ENCODE data around the gene MALRD1.

The MALRD1 gene

DNA sequence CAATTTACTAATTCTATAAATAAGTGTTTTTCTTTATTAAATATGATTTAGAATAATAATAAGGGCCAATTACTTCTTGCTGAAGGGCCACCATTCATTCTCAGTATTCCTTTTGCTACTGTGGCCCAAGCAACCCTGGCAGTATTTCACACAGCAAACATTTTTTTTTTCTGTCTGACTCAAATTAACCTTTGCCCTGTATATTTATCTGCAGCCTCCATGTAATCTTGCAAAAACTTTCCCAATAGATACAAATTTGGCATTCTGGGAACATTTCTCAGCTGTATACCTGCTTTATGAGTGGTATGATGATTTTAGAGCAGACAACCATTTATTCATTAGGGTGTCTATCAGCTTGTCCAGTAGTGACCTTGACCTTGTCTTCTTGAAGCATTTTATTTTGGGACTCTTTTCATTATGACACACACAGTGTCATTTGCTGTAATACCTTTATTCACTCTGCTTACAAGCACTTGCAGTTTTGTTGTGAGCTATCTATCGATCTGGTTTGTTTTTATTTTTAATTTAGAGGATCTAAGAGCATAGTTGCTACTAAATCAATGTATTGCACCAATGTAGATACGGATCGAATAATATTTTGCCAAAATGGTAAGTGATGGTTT lies 607.9 kb downstream of the MALRD1 start:
- no peaks in the 10 kb centered on the region for H3K36me3 Mint-ChIP-seq (ENCODE audit: insufficient read depth)
- peaks cover 7 to 11% of the 10 kb centered on the region in 2 donors for H3K9me3 Mint-ChIP-seq
- H3K4me1 Mint-ChIP-seq (ENCODE audit: low read depth in 2 of 2) = no peaks in the 10 kb centered on the region
- DNase-seq (no peak), ATAC-seq (replicated peaks) (no peak)
- no peak overlapping the region for H3K27ac Mint-ChIP-seq
- no peaks in the 10 kb centered on the region for H3K27me3 Mint-ChIP-seq
- no peak overlapping the region for H3K4me3 Mint-ChIP-seq

DNA sequence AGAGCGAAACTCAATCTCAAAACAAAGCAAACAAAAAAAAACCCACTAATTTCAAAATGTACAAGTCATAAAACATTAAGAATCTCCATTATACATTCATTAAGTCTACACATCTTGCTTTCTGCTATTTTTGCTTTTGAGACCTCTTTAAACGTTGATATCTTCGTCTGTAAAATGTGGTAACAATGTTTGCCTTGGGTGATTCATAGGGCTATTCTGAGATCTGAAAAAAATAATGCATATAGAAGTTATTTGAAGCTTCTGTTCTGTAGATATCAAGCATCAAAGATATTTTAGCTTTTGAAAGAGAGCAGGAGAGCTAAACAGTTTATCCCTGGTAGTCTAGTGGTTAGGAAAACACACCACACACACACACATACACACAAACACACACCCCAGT lies 609.5 kb downstream of the MALRD1 start:
- no peak for DNase-seq
- Mint-ChIP-seq H3K36me3 (ENCODE audit: insufficient read depth) (no peaks in the 10 kb centered on the region), H3K4me3 (no peak overlapping the region), H3K27me3 (no peaks in the 10 kb centered on the region), H3K9me3 (peaks cover 0 to 4% of the 10 kb centered on the region in 2 donors), H3K27ac (no peak overlapping the region), H3K4me1 (ENCODE audit: low read depth in 2 of 2) (no peaks in the 10 kb centered on the region)
- no peak for ATAC-seq (replicated peaks)

DNA sequence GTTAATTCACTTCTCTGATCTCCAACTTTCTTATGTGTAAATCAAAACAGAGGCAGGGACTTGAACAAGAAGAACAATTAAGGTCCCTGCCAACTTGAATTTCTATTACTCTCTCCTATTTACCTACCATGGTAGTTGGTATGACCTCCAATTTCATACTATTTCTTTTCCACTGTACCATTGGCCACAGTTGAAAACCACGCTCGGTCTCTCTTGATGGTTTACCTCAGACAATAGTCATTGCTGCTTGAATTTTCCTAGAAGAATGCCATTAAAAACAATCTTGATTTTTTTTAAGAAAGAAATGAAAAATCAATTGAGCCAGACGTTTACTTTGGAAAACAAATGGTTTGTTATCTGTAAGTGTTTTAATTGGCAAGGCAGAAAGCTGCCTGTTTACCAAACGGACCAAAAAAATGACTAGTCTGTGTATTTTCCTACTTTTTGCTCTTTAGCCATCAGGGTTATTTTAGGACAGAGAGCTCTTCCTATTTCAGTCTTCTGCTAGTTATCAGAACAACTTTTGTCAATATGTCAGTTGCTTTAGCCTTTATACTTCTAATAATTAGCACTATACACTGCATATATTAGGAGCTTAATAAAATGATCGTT lies 610.1 kb downstream of the MALRD1 start:
- Mint-ChIP-seq H3K4me1 (ENCODE audit: low read depth in 2 of 2) (no peaks in the 10 kb centered on the region), H3K27ac (no peak overlapping the region), H3K27me3 (no peaks in the 10 kb centered on the region), H3K4me3 (no peak overlapping the region), H3K9me3 (peaks cover 0 to 4% of the 10 kb centered on the region in 2 donors), H3K36me3 (ENCODE audit: insufficient read depth) (no peaks in the 10 kb centered on the region)
- no peak for DNase-seq
- no peak for ATAC-seq (replicated peaks)

DNA sequence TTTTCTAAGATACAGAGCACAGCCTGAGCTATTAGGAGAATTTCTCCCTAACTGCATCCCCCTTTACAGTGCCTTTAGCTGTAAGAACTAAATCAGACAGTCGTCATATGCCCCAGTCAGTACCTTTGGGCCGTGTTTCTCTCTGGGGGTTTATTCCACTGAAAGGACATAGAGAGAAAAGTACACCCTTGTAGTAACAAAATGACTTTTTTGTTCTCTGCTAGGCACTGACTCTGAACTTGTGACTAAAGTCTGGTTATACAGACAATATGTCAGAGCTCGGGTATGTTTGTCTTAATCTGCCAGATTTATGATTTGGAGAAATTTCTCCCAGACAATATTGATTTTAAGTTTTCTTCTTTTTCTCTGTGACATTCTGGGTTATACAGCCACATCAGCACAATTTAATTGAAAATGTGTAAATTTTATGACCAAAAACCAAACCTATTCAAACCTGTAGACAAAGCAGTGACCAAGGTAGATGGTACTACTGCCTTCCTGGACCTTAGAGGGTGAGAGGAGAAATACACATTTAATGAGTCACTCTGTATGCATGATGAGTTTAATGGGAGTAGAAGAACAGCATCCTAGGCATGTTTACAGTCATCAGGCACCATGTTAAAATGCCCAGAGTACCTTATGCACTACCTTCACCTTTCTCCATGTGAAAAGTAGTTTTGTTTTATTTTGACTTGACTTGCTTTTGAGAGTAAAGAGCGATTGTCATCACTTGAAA lies 611.5 kb downstream of the MALRD1 start:
- DNase-seq (no peak), ATAC-seq (replicated peaks) (no peak)
- Mint-ChIP-seq H3K9me3 (peaks cover 3 to 5% of the 10 kb centered on the region in 2 donors), H3K4me3 (no peak overlapping the region), H3K36me3 (ENCODE audit: insufficient read depth) (no peaks in the 10 kb centered on the region), H3K27ac (no peak overlapping the region), H3K4me1 (ENCODE audit: low read depth in 2 of 2) (no peaks in the 10 kb centered on the region), H3K27me3 (no peaks in the 10 kb centered on the region)

DNA sequence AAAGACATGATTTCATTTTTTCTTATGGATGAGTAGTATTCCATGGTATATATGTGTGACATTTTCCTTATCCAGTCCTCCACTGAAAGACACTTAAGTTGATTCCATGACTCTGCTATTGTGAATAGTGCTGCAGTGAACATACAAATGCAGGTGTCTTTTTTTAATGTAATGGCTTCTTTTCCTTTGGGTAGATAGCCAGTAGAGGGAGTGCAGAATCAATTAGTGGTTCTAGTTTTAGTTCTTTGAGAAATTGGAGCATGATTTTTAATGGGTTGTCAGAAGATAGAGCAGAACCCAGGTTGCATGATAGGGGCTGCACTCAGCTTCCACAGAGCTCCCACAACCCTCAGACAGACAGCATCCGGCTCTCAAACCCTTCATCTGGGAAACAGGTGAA lies 614.7 kb downstream of the MALRD1 start:
- Mint-ChIP-seq H3K36me3 (ENCODE audit: insufficient read depth) (no peaks in the 10 kb centered on the region), H3K27ac (no peak overlapping the region), H3K9me3 (peaks cover 6 to 13% of the 10 kb centered on the region in 2 donors), H3K4me1 (ENCODE audit: low read depth in 2 of 2) (no peaks in the 10 kb centered on the region), H3K27me3 (no peaks in the 10 kb centered on the region), H3K4me3 (no peak overlapping the region)
- DNase-seq = no peak
- ATAC-seq (replicated peaks) = no peak

DNA sequence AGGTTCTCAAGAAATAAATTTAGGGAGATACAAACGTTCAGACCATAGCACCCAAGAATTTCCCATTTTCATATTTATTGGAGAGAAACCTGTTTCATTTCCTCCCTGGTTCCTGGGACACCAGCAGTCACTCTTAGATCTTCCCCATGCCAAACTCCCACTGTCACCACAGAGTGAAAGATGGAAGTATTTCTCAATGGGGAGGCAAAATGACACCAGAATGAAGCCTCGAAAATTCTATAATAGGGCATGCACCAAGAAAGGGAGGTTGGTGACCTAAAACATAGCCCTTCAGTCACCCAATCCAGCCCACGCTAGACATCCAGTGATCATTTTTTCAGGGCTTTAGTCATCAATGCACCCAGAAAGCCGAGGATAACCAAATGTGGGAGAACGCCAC lies 619.5 kb downstream of the MALRD1 start:
- ATAC-seq (replicated peaks) (no peak), DNase-seq (no peak)
- Mint-ChIP-seq H3K9me3 (peaks cover 8 to 20% of the 10 kb centered on the region in 2 donors), H3K4me3 (no peak overlapping the region), H3K27ac (no peak overlapping the region), H3K36me3 (ENCODE audit: insufficient read depth) (no peaks in the 10 kb centered on the region), H3K4me1 (ENCODE audit: low read depth in 2 of 2) (no peaks in the 10 kb centered on the region), H3K27me3 (no peaks in the 10 kb centered on the region)

DNA sequence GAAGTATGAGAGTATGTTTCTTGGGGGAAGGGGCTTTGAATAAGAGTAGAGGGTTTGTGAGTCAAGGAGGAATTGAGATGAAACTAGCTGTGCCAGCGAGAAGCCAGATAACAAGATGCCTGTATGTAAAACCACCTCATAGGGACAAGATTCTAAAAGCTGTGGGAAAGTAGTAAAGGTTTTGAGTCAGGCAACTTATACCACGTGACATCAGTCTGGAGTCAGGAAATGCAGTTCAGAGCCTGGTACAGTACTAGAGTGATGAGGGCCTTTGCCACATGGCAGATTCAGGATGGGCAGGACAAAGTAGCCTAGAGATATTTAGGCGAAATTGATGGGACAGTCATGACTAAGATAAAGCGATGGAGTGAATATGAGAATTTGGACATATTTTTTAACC lies 627.5 kb downstream of the MALRD1 start:
- no peaks in the 10 kb centered on the region for H3K36me3 Mint-ChIP-seq (ENCODE audit: insufficient read depth)
- ATAC-seq (replicated peaks) = no peak
- H3K27ac Mint-ChIP-seq = no peak overlapping the region
- peaks cover 10 to 42% of the 10 kb centered on the region in 2 donors for H3K9me3 Mint-ChIP-seq
- no peaks in the 10 kb centered on the region for H3K4me1 Mint-ChIP-seq (ENCODE audit: low read depth in 2 of 2)
- no peak for DNase-seq
- H3K27me3 Mint-ChIP-seq = no peaks in the 10 kb centered on the region
- H3K4me3 Mint-ChIP-seq = no peak overlapping the region

DNA sequence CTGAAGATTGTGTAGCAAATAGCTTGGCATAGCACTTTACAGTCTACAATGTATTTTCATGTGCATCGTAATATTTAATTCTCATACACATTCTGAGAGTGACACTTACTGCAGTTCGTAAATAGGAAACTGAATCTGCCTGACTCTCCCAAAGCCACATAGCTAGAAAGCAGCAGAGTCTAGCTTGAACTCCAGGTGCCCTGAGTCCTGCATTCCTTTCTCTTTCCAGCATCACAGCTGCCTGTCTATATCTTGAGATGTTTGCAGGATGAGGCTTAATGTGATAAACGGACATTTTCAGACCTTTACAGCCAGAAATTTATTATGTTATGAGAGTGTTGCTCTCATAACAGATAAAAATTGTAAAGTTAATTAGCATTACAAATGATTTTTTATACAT lies 634.8 kb downstream of the MALRD1 start:
- DNase-seq (no peak), ATAC-seq (replicated peaks) (no peak)
- Mint-ChIP-seq H3K36me3 (ENCODE audit: insufficient read depth) (peaks cover 2% of the 10 kb centered on the region), H3K27ac (no peak overlapping the region), H3K4me3 (no peak overlapping the region), H3K9me3 (peaks cover 11 to 13% of the 10 kb centered on the region in 2 donors), H3K27me3 (no peaks in the 10 kb centered on the region), H3K4me1 (ENCODE audit: low read depth in 2 of 2) (no peaks in the 10 kb centered on the region)

DNA sequence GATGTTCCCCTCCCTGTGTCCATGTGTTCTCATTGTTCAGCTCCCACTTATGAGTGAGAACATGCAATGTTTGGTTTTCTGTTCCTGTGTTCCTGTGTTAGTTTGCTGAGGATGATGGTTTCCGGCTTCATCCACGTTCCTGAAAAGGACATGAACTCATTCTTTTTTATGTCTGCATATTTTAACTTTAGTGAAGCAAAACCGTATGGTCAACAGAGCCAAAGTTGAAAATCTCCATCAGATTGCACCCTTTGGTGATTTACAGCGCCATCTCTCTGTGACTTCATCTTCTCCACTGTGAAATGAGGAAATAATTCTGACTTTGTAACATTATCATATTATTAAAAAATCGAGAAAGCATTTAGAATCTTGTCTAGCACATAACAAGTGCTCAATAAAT lies 635.4 kb downstream of the MALRD1 start:
- DNase-seq = no peak
- Mint-ChIP-seq H3K36me3 (ENCODE audit: insufficient read depth) (peaks cover 2% of the 10 kb centered on the region), H3K27me3 (no peaks in the 10 kb centered on the region), H3K4me3 (no peak overlapping the region), H3K27ac (no peak overlapping the region), H3K9me3 (peaks cover 10 to 11% of the 10 kb centered on the region in 2 donors), H3K4me1 (ENCODE audit: low read depth in 2 of 2) (no peaks in the 10 kb centered on the region)
- no peak for ATAC-seq (replicated peaks)

DNA sequence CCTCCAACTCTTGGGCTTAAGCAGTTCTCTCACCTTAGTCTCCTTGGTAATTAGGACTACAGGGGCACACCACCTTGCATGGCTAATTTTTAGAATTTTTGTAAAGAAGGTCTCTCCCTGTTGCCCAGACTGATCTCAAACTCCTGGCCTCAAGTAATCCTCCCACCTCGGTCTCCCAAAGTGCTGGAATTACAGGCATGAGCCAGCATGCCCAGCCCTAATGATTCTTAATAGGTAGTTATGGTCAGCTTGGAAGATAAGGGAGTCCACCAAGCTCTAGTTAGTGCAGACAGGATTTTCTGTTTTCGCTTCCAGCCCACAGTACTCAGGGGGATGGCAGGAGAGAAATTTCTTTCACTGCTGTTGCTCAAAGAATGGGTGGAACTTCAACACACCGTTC lies 639.7 kb downstream of the MALRD1 start:
- Mint-ChIP-seq H3K36me3 (ENCODE audit: insufficient read depth) (no peaks in the 10 kb centered on the region), H3K4me1 (ENCODE audit: low read depth in 2 of 2) (no peaks in the 10 kb centered on the region), H3K27ac (no peak overlapping the region), H3K9me3 (peaks cover 0 to 8% of the 10 kb centered on the region in 2 donors), H3K4me3 (no peak overlapping the region), H3K27me3 (no peaks in the 10 kb centered on the region)
- DNase-seq = no peak
- no peak for ATAC-seq (replicated peaks)

DNA sequence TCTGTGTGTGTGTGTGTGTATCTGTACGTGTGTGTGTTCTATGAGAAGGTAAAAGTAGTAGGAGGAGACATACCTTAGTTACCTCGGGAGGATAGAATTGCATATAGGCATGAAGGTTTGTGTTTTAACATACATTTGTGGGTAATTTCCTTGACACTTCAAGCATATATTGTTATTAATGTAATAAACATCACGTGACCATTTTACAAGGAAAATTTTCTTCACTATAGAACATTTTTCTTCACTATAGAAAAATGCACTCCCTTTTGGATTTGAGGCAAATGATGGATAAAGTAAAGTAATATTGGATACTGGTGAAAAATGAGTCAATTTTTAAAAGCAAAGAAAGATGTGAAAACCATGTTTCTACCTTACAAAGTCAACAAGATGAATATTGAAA lies 640.6 kb downstream of the MALRD1 start:
- ATAC-seq (replicated peaks) = no peak
- no peak for DNase-seq
- H3K27me3 Mint-ChIP-seq = no peaks in the 10 kb centered on the region
- H3K9me3 Mint-ChIP-seq = peaks cover 0 to 8% of the 10 kb centered on the region in 2 donors
- H3K36me3 Mint-ChIP-seq (ENCODE audit: insufficient read depth) = no peaks in the 10 kb centered on the region
- H3K4me3 Mint-ChIP-seq = no peak overlapping the region
- no peak overlapping the region for H3K27ac Mint-ChIP-seq
- H3K4me1 Mint-ChIP-seq (ENCODE audit: low read depth in 2 of 2) = no peaks in the 10 kb centered on the region

DNA sequence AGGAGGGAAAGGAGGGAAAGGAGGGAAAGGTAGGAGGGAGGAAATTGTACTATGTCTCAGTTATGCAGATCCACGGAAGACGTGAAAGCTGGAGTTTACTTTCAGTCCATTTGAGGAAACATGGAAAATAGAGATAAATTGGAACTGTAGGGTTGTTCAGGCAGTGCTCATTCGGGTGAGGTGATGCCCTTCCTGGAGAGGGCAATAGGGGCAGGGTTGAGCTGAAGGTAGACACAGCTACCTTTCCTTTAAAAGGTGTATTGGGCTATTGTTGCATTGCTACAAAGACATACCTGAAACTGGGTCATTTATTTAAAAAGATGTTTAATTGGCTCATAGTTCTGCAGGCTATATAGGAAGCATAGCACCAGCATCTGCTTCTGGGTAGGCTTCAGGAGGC lies 650.7 kb downstream of the MALRD1 start:
- Mint-ChIP-seq H3K4me3 (no peak overlapping the region), H3K27me3 (no peaks in the 10 kb centered on the region), H3K36me3 (ENCODE audit: insufficient read depth) (no peaks in the 10 kb centered on the region), H3K4me1 (ENCODE audit: low read depth in 2 of 2) (no peaks in the 10 kb centered on the region), H3K27ac (no peak overlapping the region), H3K9me3 (peaks cover 11% of the 10 kb centered on the region in 2 donors)
- DNase-seq (no peak), ATAC-seq (replicated peaks) (no peak)

DNA sequence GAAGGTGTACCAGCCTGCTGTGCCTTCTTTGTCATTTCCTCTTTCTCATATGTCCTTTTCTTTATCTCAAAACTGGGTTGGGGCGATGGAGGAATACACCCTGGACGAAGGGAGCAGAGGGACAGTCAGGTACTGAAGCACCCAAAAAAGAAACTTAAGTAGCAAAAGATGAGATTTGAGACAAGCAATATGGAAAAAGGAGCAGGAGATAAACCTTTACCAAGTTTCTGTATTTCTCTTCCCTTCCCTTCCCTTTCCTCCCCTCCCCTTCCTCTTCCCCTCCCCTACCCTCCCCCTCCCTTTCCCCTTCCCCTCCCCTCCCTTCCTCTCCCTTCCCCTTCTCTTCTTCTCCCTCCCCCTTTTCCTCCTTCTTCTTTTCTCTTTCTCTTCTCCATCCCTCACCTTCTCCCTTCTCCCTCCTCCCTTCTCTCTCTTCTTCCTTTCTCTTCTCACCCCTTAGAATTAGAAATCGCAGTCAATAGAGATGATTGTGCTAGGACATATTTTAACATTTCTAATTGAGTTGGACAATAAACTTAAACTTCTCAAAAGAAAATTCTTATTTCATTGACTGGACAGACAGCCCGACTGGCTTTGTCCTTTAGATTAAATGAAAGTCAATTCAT lies 652.9 kb downstream of the MALRD1 start:
- Mint-ChIP-seq H3K27ac (no peak overlapping the region), H3K9me3 (peaks cover 11 to 12% of the 10 kb centered on the region in 2 donors), H3K36me3 (ENCODE audit: insufficient read depth) (no peaks in the 10 kb centered on the region), H3K4me3 (no peak overlapping the region), H3K27me3 (no peaks in the 10 kb centered on the region), H3K4me1 (ENCODE audit: low read depth in 2 of 2) (no peaks in the 10 kb centered on the region)
- no peak for ATAC-seq (replicated peaks)
- no peak for DNase-seq

DNA sequence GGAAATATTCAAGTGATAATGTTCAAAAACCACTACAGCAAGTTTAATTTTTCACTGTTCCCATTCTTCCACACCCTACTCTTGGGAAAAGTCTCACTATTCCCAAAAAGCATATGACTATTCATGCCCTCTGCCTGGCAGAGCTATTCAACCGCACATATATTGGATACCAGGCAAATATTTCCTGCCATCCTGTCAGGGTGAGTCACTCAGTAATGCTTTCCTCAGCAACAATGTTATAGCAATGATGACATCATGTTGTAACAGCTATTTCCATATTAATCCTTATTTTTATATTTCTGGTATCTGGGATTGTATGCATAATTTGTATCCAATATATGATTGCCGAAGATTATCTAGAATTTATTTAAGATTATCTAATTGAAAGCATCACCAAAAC lies 653.6 kb downstream of the MALRD1 start:
- H3K4me3 Mint-ChIP-seq = no peak overlapping the region
- no peak for ATAC-seq (replicated peaks)
- H3K27me3 Mint-ChIP-seq = no peaks in the 10 kb centered on the region
- H3K27ac Mint-ChIP-seq = no peak overlapping the region
- DNase-seq = no peak
- no peaks in the 10 kb centered on the region for H3K36me3 Mint-ChIP-seq (ENCODE audit: insufficient read depth)
- peaks cover 11 to 14% of the 10 kb centered on the region in 2 donors for H3K9me3 Mint-ChIP-seq
- no peaks in the 10 kb centered on the region for H3K4me1 Mint-ChIP-seq (ENCODE audit: low read depth in 2 of 2)
